GM12801 (cell line): ENCODE results near the gene TUBA8.

Experiments
- CTCF ChIP-seq: IDR thresholded peaks from one replicate; pipeline ENCODE4 v1.5.1; 2011; ENCODE audit warnings: control low read depth; ENCODE audit not compliant: insufficient read length; ENCODE audit errors: extremely low read depth

Gene TUBA8

DNA sequence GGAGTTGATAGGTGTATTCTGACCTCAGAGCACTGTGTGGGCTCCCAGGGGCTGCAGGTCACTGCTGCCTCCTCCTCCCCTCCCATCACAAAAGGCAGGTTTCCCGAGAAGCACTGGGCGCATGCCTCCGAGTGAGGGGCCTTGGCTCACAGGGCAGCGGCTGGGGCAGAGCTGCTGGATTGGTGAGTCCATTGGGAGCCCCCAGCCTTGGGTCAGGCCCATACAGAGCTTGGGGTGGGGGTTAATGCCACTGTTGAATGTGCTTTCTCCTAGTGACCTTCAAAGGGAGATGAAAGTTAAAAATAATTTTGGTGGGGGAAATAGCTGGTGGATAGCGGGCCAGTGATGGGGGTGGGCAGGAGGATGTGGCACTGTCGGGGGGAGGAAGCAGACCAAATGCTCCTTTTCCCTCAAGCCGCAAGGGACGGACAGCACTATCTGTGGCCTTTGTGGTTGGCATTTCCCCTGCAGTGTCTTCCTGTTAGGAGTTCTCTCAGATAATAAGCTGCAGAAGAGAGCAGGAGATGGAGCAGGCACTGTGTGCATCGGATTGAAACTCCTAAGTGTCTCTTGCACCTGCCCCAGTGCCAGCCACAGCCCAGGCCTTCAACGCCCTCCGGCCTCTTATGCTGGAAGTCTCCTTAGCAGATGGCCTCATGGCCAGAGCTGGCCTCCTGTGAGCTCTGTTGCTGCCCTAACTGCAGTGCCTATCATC lies 3.2 kb downstream of the TUBA8 start:
- TF ChIP-seq CTCF: no peak

GRCh38 chr22:18114495-18114894 lies 3.9 kb downstream of the TUBA8 start:
- no peak for TF ChIP-seq CTCF

DNA sequence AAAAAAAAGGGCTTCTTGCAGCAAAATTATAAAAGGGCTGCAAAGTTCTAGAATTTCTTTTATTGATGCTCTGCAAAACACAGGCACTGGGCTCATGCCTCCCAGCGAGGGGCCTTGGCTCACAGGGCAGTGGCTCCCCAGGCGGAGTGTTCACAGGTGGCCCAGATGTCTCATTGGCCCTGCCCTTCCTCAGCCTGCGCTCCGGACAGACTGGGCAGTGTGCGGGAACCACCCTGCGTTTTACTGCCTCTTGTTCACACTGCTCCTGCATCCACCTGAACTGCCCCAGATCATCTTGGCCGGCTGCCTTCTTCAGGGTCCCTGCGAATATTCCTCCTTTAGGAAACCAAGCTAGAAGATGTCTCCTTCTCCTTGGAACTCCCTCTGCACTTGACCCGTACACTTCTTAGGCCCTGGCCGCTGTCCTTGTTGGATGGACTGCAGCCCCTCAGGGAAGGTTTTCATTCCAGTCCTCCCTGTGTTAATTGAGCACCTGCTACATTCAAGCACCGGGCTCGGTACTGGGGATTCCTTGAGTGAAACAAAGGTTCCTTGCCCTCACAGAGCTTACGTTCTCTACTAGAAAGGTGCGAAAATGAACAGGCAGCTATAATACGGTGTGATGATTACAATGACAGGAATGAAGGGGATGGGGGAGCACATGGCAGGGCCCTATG lies 4.5 kb downstream of the TUBA8 start:
- TF ChIP-seq CTCF: no peak

- TF ChIP-seq CTCF: no peak
These were observed 5.3 kb downstream of the TUBA8 start for GRCh38 chr22:18115906-18116371.

DNA sequence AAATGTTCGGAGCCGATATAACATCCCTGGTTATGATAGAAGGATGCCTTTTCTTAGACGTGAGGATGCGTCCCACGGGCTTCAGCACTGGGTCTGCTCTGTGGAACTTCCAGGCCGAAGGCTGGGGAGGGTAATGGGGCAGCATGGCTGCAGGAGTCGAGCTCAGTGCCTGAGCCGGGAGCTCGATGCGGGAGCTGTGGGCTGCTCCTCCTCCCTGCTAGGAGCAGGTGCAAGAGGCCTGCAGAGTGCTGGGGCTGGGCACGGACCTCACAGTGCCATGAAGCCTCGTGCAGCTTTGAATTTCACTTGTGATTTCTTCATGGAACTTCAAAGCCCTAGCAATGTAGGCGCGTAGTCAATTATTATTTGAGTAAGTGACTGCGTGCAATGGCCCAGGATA lies 6.0 kb downstream of the TUBA8 start:
- no peak for TF ChIP-seq CTCF

DNA sequence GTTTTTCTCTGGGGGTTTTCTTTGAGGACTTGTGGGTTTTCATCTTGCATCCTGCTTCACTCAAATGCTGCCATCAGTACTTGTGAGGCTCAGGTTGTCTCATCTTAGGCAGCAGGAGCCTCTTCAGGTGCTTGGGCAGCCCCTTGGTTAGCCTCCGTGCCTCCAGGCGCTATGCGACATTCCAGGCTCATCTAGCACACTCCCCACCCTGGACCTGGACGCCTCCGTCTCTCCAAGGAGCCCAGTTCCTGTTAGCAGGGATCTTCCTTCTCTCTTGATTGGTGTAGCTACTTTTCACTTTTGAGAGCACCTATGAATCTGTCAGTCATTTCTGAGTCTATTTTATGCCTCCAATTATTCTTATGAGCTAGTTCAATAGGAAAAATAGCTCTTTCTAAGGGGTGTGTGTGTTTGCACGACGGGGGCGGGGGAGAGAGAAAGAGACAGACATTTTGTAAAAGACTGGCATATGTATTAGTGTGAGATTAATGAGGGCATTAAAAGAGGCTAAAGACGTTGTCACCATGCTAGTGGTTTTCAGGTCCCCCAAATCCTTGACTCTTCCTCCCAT lies 7.8 kb downstream of the TUBA8 start:
- no peak for TF ChIP-seq CTCF

DNA sequence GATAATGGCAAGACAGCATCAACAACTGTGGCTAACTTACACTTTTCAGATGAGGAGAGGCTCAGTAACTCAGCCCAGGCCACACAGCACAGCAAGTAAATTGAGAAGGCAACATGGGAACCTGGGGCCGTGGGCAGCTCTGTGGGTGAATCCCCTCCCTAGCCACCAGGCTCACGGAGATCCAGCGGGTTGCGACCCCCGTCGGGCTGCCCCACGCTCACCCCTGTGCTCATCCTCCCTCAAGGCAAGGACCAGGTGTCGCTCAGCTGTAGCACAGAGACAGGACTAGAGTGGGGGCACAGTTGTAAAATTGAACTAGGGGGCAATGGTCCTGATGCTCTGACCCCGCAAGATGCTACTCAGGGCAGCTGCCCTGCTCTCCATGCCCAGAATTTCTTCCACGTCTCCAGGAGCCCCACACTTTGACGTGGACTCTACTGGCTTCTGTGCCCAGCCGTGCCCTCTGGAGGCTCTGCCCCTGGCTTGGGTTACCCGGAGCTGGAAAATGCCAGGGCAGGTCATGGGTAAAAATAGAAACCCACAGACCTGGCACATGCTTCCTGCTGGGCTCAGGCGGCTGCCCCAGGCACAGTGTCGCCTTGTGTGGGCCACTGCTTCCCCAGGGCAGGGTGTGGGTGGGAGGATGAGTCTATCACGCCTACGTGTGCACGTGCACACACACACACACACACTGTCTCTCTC lies 9.0 kb downstream of the TUBA8 start:
- TF ChIP-seq CTCF: no peak
